PFSK-1 (cell line): ENCODE results near the gene CDCA5.

Source experiments
- FOXP2 ChIP-seq: optimal IDR thresholded peaks from 2 replicates; pipeline ENCODE3; 2011; ENCODE audit warnings: borderline replicate concordance, control low read depth, inconsistent platforms; ENCODE audit not compliant: insufficient read depth; ENCODE audit errors: extremely low read length, extremely low read depth
- POLR2AphosphoS5 ChIP-seq: IDR thresholded peaks from 2 replicates; pipeline ENCODE4 v1.6.1; 2012; ENCODE audit warnings: low read depth, mild to moderate bottlenecking, control low read depth, low read length, moderate library complexity
- REST ChIP-seq, 2 experiments: IDR thresholded peaks; 2 replicates each; pipeline versions ENCODE4 v1.6.1 to v1.8.0; 2011 to 2012; ENCODE audit warnings: low read depth in 2 of 2, low read length in 2 of 2, control low read depth in 1 of 2, inconsistent platforms in 1 of 2, mild to moderate bottlenecking in 1 of 2, moderate library complexity in 1 of 2; ENCODE audit not compliant: insufficient read depth in 1 of 2
- SIN3A ChIP-seq: IDR thresholded peaks from 2 replicates; pipeline ENCODE4 v1.6.1; 2012; ENCODE audit warnings: mild to moderate bottlenecking, low read length, moderate library complexity, borderline replicate concordance; ENCODE audit not compliant: insufficient read depth
- TAF1 ChIP-seq: IDR thresholded peaks from 2 replicates; pipeline ENCODE4 v1.6.1; 2012; ENCODE audit warnings: low read length, control low read depth, borderline replicate concordance; ENCODE audit not compliant: insufficient read depth

DNA sequence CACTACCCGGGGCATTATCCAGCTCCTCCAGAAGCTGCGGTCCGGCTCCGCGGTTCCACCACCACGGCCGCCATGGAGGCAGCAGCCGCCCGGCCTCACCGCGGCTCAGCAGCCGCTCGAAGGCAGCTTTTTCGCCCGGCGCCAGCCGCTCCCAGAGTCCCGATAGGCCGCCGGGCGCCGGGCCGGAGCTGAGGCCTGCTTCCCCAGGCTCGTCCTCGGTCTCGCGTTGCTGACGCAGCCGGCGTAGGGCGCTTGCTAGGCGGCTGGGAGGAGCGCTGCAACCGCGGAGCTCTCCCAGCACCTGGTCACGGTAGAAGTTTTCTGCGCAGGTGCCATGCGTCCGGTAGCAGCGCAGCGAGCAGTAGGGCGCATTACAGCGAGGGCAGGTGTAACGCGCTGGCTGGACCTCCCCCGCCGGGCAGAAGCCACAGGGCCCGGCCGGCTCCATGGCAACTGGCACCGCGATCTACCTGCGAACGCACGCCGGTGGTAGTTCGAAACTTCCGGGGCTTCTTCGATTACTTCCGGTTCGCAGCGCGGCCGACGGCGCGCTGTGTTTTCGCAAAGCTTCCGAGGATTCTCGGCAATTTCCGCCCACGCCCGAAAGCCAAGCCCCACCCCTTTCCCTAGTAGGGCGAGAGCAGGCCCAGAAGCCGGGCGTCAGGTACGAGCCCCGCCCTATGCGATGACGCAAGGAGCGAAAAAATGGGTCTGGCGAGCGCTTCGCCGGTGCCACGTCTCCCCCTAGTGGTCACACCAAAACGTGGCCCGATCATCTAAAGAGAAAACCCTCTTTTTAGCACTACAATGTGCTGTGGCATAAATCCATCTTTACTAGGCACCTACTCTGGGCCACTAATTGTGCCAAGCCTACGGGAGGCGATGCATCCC lies 33.6 kb upstream of the CDCA5 start, which contains the start of gene ZNHIT2:
- TF ChIP-seq REST (IDR thresholded peaks at IDR 0.05; ENCODE audit: insufficient read depth in 1 of 2, low read depth in 2 of 2, low read length in 2 of 2) (no peak), POLR2AphosphoS5 (peak; percentile 66), SIN3A (no peak), TAF1 (peak; percentile 71; the same call in 1 of the 2 replicates), FOXP2 (no peak)
